Body of pancreas (tissue), 4 donors: ENCODE data around the gene C8B. TPM values are rescaled to one million over a fixed set of nuclear protein-coding genes. Genes with fewer than 3 reads are reported as not detected.

Source experiments
- ATAC-seq: fragments of 150-250 bp; one replicate; pipeline ENCODE4 v1.9.1; 2016
- DNase-seq, 4 donors: peaks; one replicate each; pipeline ENCODE4 v3.0.0-alpha.2; 2019
- H3K27ac ChIP-seq, 4 donors: fragments of 200-600 bp; sonication (generic); 1 replicate in 3 of 4; 2 replicates in 1 of 4; pipeline versions ENCODE4 v1.5.1 to v1.6.1; 2016 to 2019; ENCODE audit warnings: mild to moderate bottlenecking in 1 of 4, mixed read lengths in 1 of 4, moderate library complexity in 1 of 4
- H3K27me3 ChIP-seq, 2 donors: fragments of 200-600 bp; sonication (generic); one replicate each; pipeline ENCODE4 v1.6.0; 2016; ENCODE audit warnings: mild to moderate bottlenecking in 1 of 2
- H3K36me3 ChIP-seq, 2 donors: fragments of 200-600 bp; sonication (generic); replicated peaks in 1 of 2; 2 replicates each; pipeline ENCODE4 v1.5.1; 2016; ENCODE audit warnings: low read depth in 2 of 2; ENCODE audit not compliant: insufficient read depth in 1 of 2
- H3K4me1 ChIP-seq: fragments of 200-600 bp; sonication (generic); one replicate; pipeline ENCODE4 v1.6.0; 2016
- H3K4me3 ChIP-seq, 2 donors: fragments of 200-600 bp; sonication (generic); 1 replicate in 1 of 2; 2 replicates in 1 of 2; pipeline ENCODE4 v1.5.1; 2016 to 2019
- H3K9me3 ChIP-seq, 3 donors: fragments of 200-600 bp; sonication (generic); 1 replicate in 2 of 3; 2 replicates in 1 of 3; pipeline ENCODE4 v1.5.1; 2016
- CTCF ChIP-seq, 7 experiments: fragments of 450-650 bp in 4 of 7; fragments of 200-600 bp in 3 of 7; sonication (generic) in 3 of 7; IDR thresholded peaks; one replicate each; pipeline ENCODE4 v1.5.1; 2016 to 2019; ENCODE audit warnings: antibody characterized with exemption in 7 of 7
- POLR2A ChIP-seq, 3 donors: fragments of 450-650 bp; IDR thresholded peaks; one replicate each; pipeline ENCODE4 v1.6.1; 2016; ENCODE audit warnings: antibody characterized with exemption in 3 of 3, mild to moderate bottlenecking in 2 of 3
- WGBS, 2 donors: methylation state at CpG; one replicate each; pipeline ENCODE4 v1.1.5; 2017; 5-methylcytosine and 5-hydroxymethylcytosine counted together
- intact Hi-C: fragments of 100-400 bp; cut with DNase I; formaldehyde crosslinking; loops from one replicate; pipeline ENCODE4 v1.15.1; 2023
- total RNA-seq, 2 donors: library from RNA; depleted of rRNA; stranded (reverse); fragments of >200 nt; gene quantifications; one replicate each; pipeline ENCODE4 v1.1.0, GENCODE V29; 2016

Gene C8B
- total RNA-seq, 2 donors from 2014 or later = not detected

DNA sequence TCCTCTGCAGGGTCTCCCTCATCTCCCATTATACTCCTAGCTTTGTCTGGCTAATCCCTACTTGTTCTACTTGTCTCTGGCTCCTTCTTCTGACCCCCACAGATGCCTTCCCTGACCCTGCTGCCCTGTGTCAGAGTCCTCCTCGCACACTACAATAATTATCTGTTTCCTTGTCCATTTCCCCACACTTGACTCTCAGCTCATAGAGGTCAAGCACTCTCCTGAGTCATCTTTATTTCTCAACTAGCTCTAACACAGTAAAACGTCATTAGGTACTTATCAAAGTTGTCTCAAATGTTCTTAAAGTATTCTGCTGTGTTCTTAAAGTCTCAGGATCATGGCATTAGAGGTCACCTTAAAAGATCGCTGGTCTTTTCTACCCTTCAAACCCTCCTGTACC is 64.1 kb downstream of the C8B start:
- peaks cover 26% of the 10 kb centered on the region for H3K4me1 ChIP-seq
- H3K27ac ChIP-seq = no peak overlapping the region
- intact Hi-C loops = no loop called here
- 66 to 69% methylated on average over 3 of the region's 3 CpGs for WGBS, 2 donors
- TF ChIP-seq POLR2A (IDR thresholded peaks at IDR 0.05) (no peak), CTCF (IDR thresholded peaks at IDR 0.05) (no peak)
- ATAC-seq = no peak
- no peaks in the 10 kb centered on the region for H3K9me3 ChIP-seq
- DNase-seq = no peak
- H3K27me3 ChIP-seq = no peaks in the 10 kb centered on the region
- H3K4me3 ChIP-seq = no peak overlapping the region
- no peaks in the 10 kb centered on the region for H3K36me3 ChIP-seq

- Histone ChIP-seq H3K36me3 (no peaks in the 10 kb centered on the region), H3K9me3 (no peaks in the 10 kb centered on the region), H3K4me3 (no peak overlapping the region), H3K27ac (no peak overlapping the region), H3K27me3 (no peaks in the 10 kb centered on the region), H3K4me1 (peaks cover 23% of the 10 kb centered on the region)
- intact Hi-C loops = no loop called here
- ATAC-seq (no peak), DNase-seq (no peak)
- TF ChIP-seq POLR2A (IDR thresholded peaks at IDR 0.05) = no peak
- TF ChIP-seq CTCF (IDR thresholded peaks at IDR 0.05) = no peak
- 75 to 86% methylated on average over 2 of the region's 2 CpGs for WGBS, 2 donors
Observed at GRCh38 chr1:56898879-56899278, 66.9 kb downstream of the C8B start.

DNA sequence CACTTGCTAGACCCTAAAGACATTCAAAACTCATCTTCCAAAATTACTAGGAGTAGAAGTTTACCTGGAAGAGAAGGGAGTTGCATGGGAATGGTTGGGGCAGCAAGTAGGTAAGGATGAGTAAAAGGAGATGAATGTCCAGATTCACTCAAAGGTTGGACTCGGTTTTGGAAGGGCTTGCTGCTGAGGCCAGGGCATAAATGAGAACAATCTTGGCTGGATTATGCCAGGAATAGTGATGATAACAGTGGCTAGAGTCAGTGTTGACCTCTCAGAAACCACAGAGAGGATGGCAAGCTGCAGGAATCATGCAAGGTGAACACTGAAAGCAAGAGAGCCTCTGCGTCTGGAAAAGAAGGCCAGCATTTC is 67.8 kb downstream of the C8B start:
- DNase-seq (no peak), ATAC-seq (no peak)
- no peak for TF ChIP-seq CTCF (IDR thresholded peaks at IDR 0.05)
- TF ChIP-seq POLR2A (IDR thresholded peaks at IDR 0.05) = no peak
- H3K4me3 ChIP-seq = no peak overlapping the region
- peaks cover 23% of the 10 kb centered on the region for H3K4me1 ChIP-seq
- intact Hi-C loops = no loop called here
- peak overlapping the region in 1 of 4 donors; percentile 61 for H3K27ac ChIP-seq
- H3K27me3 ChIP-seq = no peaks in the 10 kb centered on the region
- H3K9me3 ChIP-seq = no peaks in the 10 kb centered on the region
- no peaks in the 10 kb centered on the region for H3K36me3 ChIP-seq
- 77 to 85% methylated on average over 2 of the region's 2 CpGs for WGBS, 2 donors

GRCh38 chr1:56897150-56898004 is 68.4 kb downstream of the C8B start:
- H3K27me3 ChIP-seq = no peaks in the 10 kb centered on the region
- ATAC-seq (peak; percentile 71), DNase-seq (peak in 3 of 4 donors; percentile 36 to 53 (median 45))
- intact Hi-C loops = no loop called here
- no peaks in the 10 kb centered on the region for H3K9me3 ChIP-seq
- H3K4me1 ChIP-seq = peaks cover 23% of the 10 kb centered on the region
- TF ChIP-seq CTCF (IDR thresholded peaks at IDR 0.05) (no peak), POLR2A (IDR thresholded peaks at IDR 0.05) (no peak)
- no peak overlapping the region for H3K4me3 ChIP-seq
- H3K27ac ChIP-seq = peak overlapping the region in 2 of 4 donors; percentile 17 to 61
- no peaks in the 10 kb centered on the region for H3K36me3 ChIP-seq
- WGBS, 2 donors = 24% methylated on average over 6 of the region's 6 CpGs

- peaks cover 23% of the 10 kb centered on the region for H3K4me1 ChIP-seq
- no peak for ATAC-seq
- TF ChIP-seq POLR2A (IDR thresholded peaks at IDR 0.05) (no peak), CTCF (IDR thresholded peaks at IDR 0.05) (no peak)
- H3K27me3 ChIP-seq = no peaks in the 10 kb centered on the region
- DNase-seq = no peak
- no peak overlapping the region for H3K27ac ChIP-seq
- H3K36me3 ChIP-seq = no peaks in the 10 kb centered on the region
- no peak overlapping the region for H3K4me3 ChIP-seq
- no peaks in the 10 kb centered on the region for H3K9me3 ChIP-seq
- intact Hi-C loops = no loop called here
Observed at GRCh38 chr1:56894014-56894413, 71.8 kb downstream of the C8B start.
